H9 (cell line): ENCODE data around the gene C14orf132. TPM values are rescaled to one million over a fixed set of nuclear protein-coding genes. Genes with fewer than 3 reads are reported as not detected.

Source experiments
- DNase-seq: peaks from one replicate; pipeline ENCODE4 v3.0.0-alpha.2; 2017
- H2AFZ ChIP-seq: one replicate; pipeline ENCODE4 v1.6.1; 2013; ENCODE audit warnings: mild to moderate bottlenecking, low read length, control low read depth, moderate library complexity
- H2AK5ac ChIP-seq: 2 replicates; pipeline ENCODE4 v1.6.1; 2013; ENCODE audit warnings: low read length, control low read depth, mixed read lengths; ENCODE audit not compliant: insufficient read length
- H2BK120ac ChIP-seq: one replicate; pipeline ENCODE4 v1.6.1; 2013; ENCODE audit warnings: low read depth, mild to moderate bottlenecking, low read length, control low read depth, inconsistent platforms; ENCODE audit not compliant: poor library complexity, severe bottlenecking
- H2BK12ac ChIP-seq: 2 replicates; pipeline ENCODE4 v1.6.1; 2013; ENCODE audit warnings: low read length, control low read depth, mixed read lengths, low read depth; ENCODE audit not compliant: insufficient read length
- H2BK15ac ChIP-seq: 2 replicates; pipeline ENCODE4 v1.6.1; 2013; ENCODE audit warnings: low read depth, low read length, control low read depth
- H2BK20ac ChIP-seq: one replicate; pipeline ENCODE4 v1.6.1; 2013; ENCODE audit warnings: low read depth, mild to moderate bottlenecking, low read length, control low read depth, inconsistent platforms; ENCODE audit not compliant: poor library complexity, severe bottlenecking
- H2BK5ac ChIP-seq: 2 replicates; pipeline ENCODE4 v1.6.1; 2013; ENCODE audit warnings: low read length, control low read depth, mixed read lengths; ENCODE audit not compliant: insufficient read length
- H3K14ac ChIP-seq: 2 replicates; pipeline ENCODE4 v1.6.1; 2013; ENCODE audit warnings: low read length, control low read depth; ENCODE audit not compliant: insufficient read depth
- H3K18ac ChIP-seq: 2 replicates; pipeline ENCODE4 v1.6.1; 2013; ENCODE audit warnings: low read depth, mild to moderate bottlenecking, mixed read lengths, low read length, control low read depth; ENCODE audit not compliant: insufficient read length
- H3K23ac ChIP-seq: 2 replicates; pipeline ENCODE4 v1.6.1; 2013; ENCODE audit warnings: low read length, control low read depth, mixed read lengths, low read depth; ENCODE audit not compliant: insufficient read length
- H3K23me2 ChIP-seq: 2 replicates; pipeline ENCODE4 v1.6.1; 2013; ENCODE audit warnings: low read depth, mild to moderate bottlenecking, mixed read lengths, low read length, control low read depth; ENCODE audit not compliant: insufficient read length, poor library complexity, severe bottlenecking
- H3K27ac ChIP-seq: 2 replicates; pipeline ENCODE4 v1.5.1; 2013; ENCODE audit warnings: low read length, control low read depth, mixed read lengths, low read depth; ENCODE audit not compliant: insufficient read length
- H3K27me3 ChIP-seq: 2 replicates; pipeline ENCODE4 v1.6.1; 2013; ENCODE audit warnings: low read length, control low read depth, inconsistent platforms; ENCODE audit not compliant: insufficient read depth
- H3K4ac ChIP-seq: 2 replicates; pipeline ENCODE4 v1.6.1; 2013; ENCODE audit warnings: low read depth, mild to moderate bottlenecking, control low read depth, inconsistent platforms, low read length, moderate library complexity
- H3K4me1 ChIP-seq: 2 replicates; pipeline ENCODE4 v1.6.1; 2013; ENCODE audit warnings: low read length, control low read depth, inconsistent platforms; ENCODE audit not compliant: insufficient read depth
- H3K4me2 ChIP-seq: 2 replicates; pipeline ENCODE4 v1.6.1; 2013; ENCODE audit warnings: low read length, control low read depth, mixed read lengths; ENCODE audit not compliant: insufficient read length, insufficient read depth
- H3K56ac ChIP-seq: 2 replicates; pipeline ENCODE4 v1.6.1; 2013; ENCODE audit warnings: low read depth, mild to moderate bottlenecking, mixed read lengths, low read length, control low read depth; ENCODE audit not compliant: insufficient read length
- H3K79me1 ChIP-seq: 2 replicates; pipeline ENCODE4 v1.6.1; 2013; ENCODE audit warnings: low read depth, mild to moderate bottlenecking, moderate library complexity, low read length, control low read depth, inconsistent platforms; ENCODE audit not compliant: insufficient read depth, poor library complexity, severe bottlenecking
- H3K79me2 ChIP-seq: 2 replicates; pipeline ENCODE4 v1.6.1; 2013; ENCODE audit warnings: low read length, control low read depth, inconsistent platforms; ENCODE audit not compliant: insufficient read depth
- H3K9ac ChIP-seq: 2 replicates; pipeline ENCODE4 v1.6.1; 2013; ENCODE audit warnings: low read length, control low read depth, mixed read lengths; ENCODE audit not compliant: insufficient read length; ENCODE audit errors: extremely low read depth
- H3K9me3 ChIP-seq: one replicate; pipeline ENCODE4 v1.6.1; 2013; ENCODE audit warnings: low read depth, low read length, inconsistent platforms; ENCODE audit not compliant: control insufficient read depth
- H3T11ph ChIP-seq: one replicate; pipeline ENCODE4 v1.6.1; 2013; ENCODE audit warnings: mild to moderate bottlenecking, low read length, control low read depth, inconsistent platforms
- H4K20me1 ChIP-seq: one replicate; pipeline ENCODE4 v1.6.1; 2013; ENCODE audit not compliant: control insufficient read depth, insufficient read length, insufficient read depth
- H4K5ac ChIP-seq: 2 replicates; pipeline ENCODE4 v1.6.1; 2013; ENCODE audit warnings: low read depth, mild to moderate bottlenecking, mixed read lengths, low read length, control low read depth; ENCODE audit not compliant: insufficient read length
- H4K8ac ChIP-seq: replicated peaks from 2 replicates; pipeline ENCODE4 v1.6.1; 2013; ENCODE audit warnings: low read length, control low read depth, mixed read lengths, low read depth; ENCODE audit not compliant: insufficient read length
- H4K91ac ChIP-seq: 2 replicates; pipeline ENCODE4 v1.6.1; 2013; ENCODE audit warnings: low read depth, mild to moderate bottlenecking, moderate library complexity, mixed read lengths, low read length, control low read depth; ENCODE audit not compliant: insufficient read length
- H3K27ac Mint-ChIP-seq, 3 experiments: 2 replicates in 2 of 3; 3 replicates in 1 of 3; pipeline ENCODE4 v1.8.0; 2020 to 2021; ENCODE audit warnings: mixed read lengths in 3 of 3, mild to moderate bottlenecking in 1 of 3, moderate library complexity in 1 of 3
- H3K27me3 Mint-ChIP-seq: 2 replicates; pipeline ENCODE4 v1.8.0; 2021; ENCODE audit warnings: low read depth, mild to moderate bottlenecking, moderate library complexity, mixed read lengths
- H3K36me3 Mint-ChIP-seq, 3 experiments: 2 replicates in 2 of 3; 3 replicates in 1 of 3; pipeline ENCODE4 v1.8.0; 2020 to 2021; ENCODE audit warnings: low read depth in 3 of 3, mixed read lengths in 3 of 3; ENCODE audit not compliant: insufficient read depth in 1 of 3
- H3K4me1 Mint-ChIP-seq, 2 experiments: 2 replicates each; pipeline ENCODE4 v1.8.0; 2020; ENCODE audit warnings: mixed read lengths in 2 of 2
- H3K4me3 Mint-ChIP-seq, 2 experiments: 2 replicates in 1 of 2; 3 replicates in 1 of 2; pipeline ENCODE4 v1.8.0; 2020 to 2021; ENCODE audit warnings: mild to moderate bottlenecking in 2 of 2, mixed read lengths in 2 of 2, moderate library complexity in 1 of 2
- H3K9me3 Mint-ChIP-seq, 2 experiments: 2 replicates in 1 of 2; 3 replicates in 1 of 2; pipeline ENCODE4 v1.8.0; 2020; ENCODE audit warnings: mild to moderate bottlenecking in 2 of 2, mixed read lengths in 2 of 2, moderate library complexity in 1 of 2
- WGBS: extraction: QIAGEN DNeasy Blood & Tissue Kit; methylation state at CpG from one replicate; pipeline ENCODE4 v1.1.7; 2013; ENCODE audit warnings: missing lambda C conversion rate, low lambda C conversion rate, mixed read lengths; ENCODE audit not compliant: insufficient read length; ENCODE audit errors: extremely low coverage; 5-methylcytosine and 5-hydroxymethylcytosine counted together
- total RNA-seq: library from RNA; stranded (reverse); gene quantifications from 2 replicates; pipeline ENCODE4 v1.2.1, GENCODE V29; 2021
- TF ChIP-seq, protein P1 (sequence below): fragments of 200-600 bp; sonication (generic); conservative IDR thresholded peaks from 3 replicates; pipeline ENCODE4 v1.8.0; 2021; ENCODE audit warnings: antibody characterized with exemption, mild to moderate bottlenecking

Gene C14orf132
- total RNA-seq, 1 experiment from 2014 or later: 5.7 TPM

- no peak overlapping the region for H2BK12ac ChIP-seq
- no peaks in the 10 kb centered on the region for H4K20me1 ChIP-seq
- no CpG with 5 or more reads among the region's 1 CpG for WGBS
- no peak overlapping the region for H2AK5ac ChIP-seq
- no peak for DNase-seq
- H3K4me1 ChIP-seq: no peaks in the 10 kb centered on the region
- H2AFZ ChIP-seq: no peak overlapping the region
- Mint-ChIP-seq H3K36me3 (no peaks in the 10 kb centered on the region), H3K4me1 (no peaks in the 10 kb centered on the region), H3K9me3 (peaks cover 4 to 18% of the 10 kb centered on the region in 2 experiments), H3K4me3 (no peak overlapping the region), H3K27me3 (peaks cover 19% of the 10 kb centered on the region), H3K27ac (no peak overlapping the region)
- H2BK5ac ChIP-seq: no peak overlapping the region
- no peak overlapping the region for H3K27ac ChIP-seq
- no peak overlapping the region for H4K91ac ChIP-seq
- no peak overlapping the region for H3K9ac ChIP-seq
- H3K9me3 ChIP-seq: no peaks in the 10 kb centered on the region
- TF ChIP-seq, protein P1, sequence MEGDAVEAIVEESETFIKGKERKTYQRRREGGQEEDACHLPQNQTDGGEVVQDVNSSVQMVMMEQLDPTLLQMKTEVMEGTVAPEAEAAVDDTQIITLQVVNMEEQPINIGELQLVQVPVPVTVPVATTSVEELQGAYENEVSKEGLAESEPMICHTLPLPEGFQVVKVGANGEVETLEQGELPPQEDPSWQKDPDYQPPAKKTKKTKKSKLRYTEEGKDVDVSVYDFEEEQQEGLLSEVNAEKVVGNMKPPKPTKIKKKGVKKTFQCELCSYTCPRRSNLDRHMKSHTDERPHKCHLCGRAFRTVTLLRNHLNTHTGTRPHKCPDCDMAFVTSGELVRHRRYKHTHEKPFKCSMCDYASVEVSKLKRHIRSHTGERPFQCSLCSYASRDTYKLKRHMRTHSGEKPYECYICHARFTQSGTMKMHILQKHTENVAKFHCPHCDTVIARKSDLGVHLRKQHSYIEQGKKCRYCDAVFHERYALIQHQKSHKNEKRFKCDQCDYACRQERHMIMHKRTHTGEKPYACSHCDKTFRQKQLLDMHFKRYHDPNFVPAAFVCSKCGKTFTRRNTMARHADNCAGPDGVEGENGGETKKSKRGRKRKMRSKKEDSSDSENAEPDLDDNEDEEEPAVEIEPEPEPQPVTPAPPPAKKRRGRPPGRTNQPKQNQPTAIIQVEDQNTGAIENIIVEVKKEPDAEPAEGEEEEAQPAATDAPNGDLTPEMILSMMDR: no peak
- H2BK120ac ChIP-seq: no peak overlapping the region
- no peaks in the 10 kb centered on the region for H3K79me2 ChIP-seq
- no peak overlapping the region for H3K56ac ChIP-seq
- no peaks in the 10 kb centered on the region for H3K23me2 ChIP-seq
- H3T11ph ChIP-seq: no peak overlapping the region
- H3K23ac ChIP-seq: no peak overlapping the region
- no peak overlapping the region for H3K4me2 ChIP-seq
- H4K5ac ChIP-seq: no peak overlapping the region
- H3K18ac ChIP-seq: no peak overlapping the region
- H3K14ac ChIP-seq: no peak overlapping the region
- H3K79me1 ChIP-seq: no peaks in the 10 kb centered on the region
- H2BK20ac ChIP-seq: no peak overlapping the region
- H3K4ac ChIP-seq: no peak overlapping the region
- H4K8ac ChIP-seq: no peak overlapping the region
- no peak overlapping the region for H2BK15ac ChIP-seq
- no peaks in the 10 kb centered on the region for H3K27me3 ChIP-seq
Measured at GRCh38 chr14:96139169-96139568, 100.0 kb downstream of the C14orf132 start.
